Activated CD4-positive, CD25-positive, alpha-beta regulatory T cell (primary cell): Measurements from ENCODE around the gene UBE3B.

Experiments used
- DNase-seq, 4 experiments: peaks; one replicate each; lab custom pipeline; 2025; lab: John Stamatoyannopoulos, UW

Gene UBE3B

GRCh38 chr12:109552971-109553370 is 75.5 kb downstream of the UBE3B start:
- DNase-seq: no peak

GRCh38 chr12:109553483-109553882 is 76.0 kb downstream of the UBE3B start:
- no peak for DNase-seq

- DNase-seq: no peak
Measured at GRCh38 chr12:109553906-109554500, 76.6 kb downstream of the UBE3B start.

GRCh38 chr12:109554761-109555160 is 77.3 kb downstream of the UBE3B start:
- no peak for DNase-seq

- no peak for DNase-seq
Measured at GRCh38 chr12:109555431-109556315, 78.2 kb downstream of the UBE3B start.

- no peak for DNase-seq
Measured at GRCh38 chr12:109557200-109557599, 79.8 kb downstream of the UBE3B start.

- DNase-seq: no peak
Measured at GRCh38 chr12:109557805-109558204, 80.4 kb downstream of the UBE3B start.

- no peak for DNase-seq
Measured at GRCh38 chr12:109558374-109559199, 81.2 kb downstream of the UBE3B start.

- DNase-seq: no peak
Measured at GRCh38 chr12:109559200-109559505, 81.7 kb downstream of the UBE3B start.

- DNase-seq: no peak
Measured at GRCh38 chr12:109559601-109560000, 82.2 kb downstream of the UBE3B start.

- no peak for DNase-seq
Measured at GRCh38 chr12:109560867-109561710, 83.7 kb downstream of the UBE3B start.

GRCh38 chr12:109561711-109562030 is 84.2 kb downstream of the UBE3B start:
- DNase-seq: no peak

GRCh38 chr12:109562871-109563270 is 85.4 kb downstream of the UBE3B start:
- DNase-seq: no peak

- DNase-seq: no peak
Measured at GRCh38 chr12:109563291-109564284, 86.2 kb downstream of the UBE3B start.

GRCh38 chr12:109566424-109566823 is 89.0 kb downstream of the UBE3B start:
- DNase-seq: no peak

GRCh38 chr12:109567296-109567695 is 89.9 kb downstream of the UBE3B start:
- no peak for DNase-seq

- no peak for DNase-seq
Measured at GRCh38 chr12:109567967-109568366, 90.5 kb downstream of the UBE3B start.

- no peak for DNase-seq
Measured at GRCh38 chr12:109568486-109568885, 91.1 kb downstream of the UBE3B start.

GRCh38 chr12:109571773-109572505 is 94.5 kb downstream of the UBE3B start:
- DNase-seq: no peak

- DNase-seq: no peak
Measured at GRCh38 chr12:109572506-109572845, 95.0 kb downstream of the UBE3B start.
